K562 (cell line): ENCODE results near the gene LRFN4. TPM values are rescaled to one million over a fixed set of nuclear protein-coding genes. Genes with fewer than 3 reads are reported as not detected.

Experiments
- BRD9 ChIP-seq: fragments of 450-650 bp; IDR thresholded peaks from 2 replicates; pipeline ENCODE4 v1.6.1; 2018; ENCODE audit warnings: low read depth; ENCODE audit not compliant: partially characterized antibody
- C11orf30 ChIP-seq: fragments of 450-650 bp; IDR thresholded peaks from 2 replicates; pipeline ENCODE4 v1.6.1; 2016; ENCODE audit warnings: low read depth, mild to moderate bottlenecking
- CBX1 ChIP-seq: sonication (generic); IDR thresholded peaks from 2 replicates; pipeline ENCODE4 v1.6.1; 2016; ENCODE audit warnings: antibody characterized with exemption, low read depth, mild to moderate bottlenecking
- IFI16 ChIP-seq: fragments of 250-450 bp; sonication (Bioruptor Pico); IDR thresholded peaks from 2 replicates; pipeline ENCODE4 v2.1.2; 2022; ENCODE audit warnings: mild to moderate bottlenecking, inconsistent platforms
- L3MBTL2 ChIP-seq: fragments of 450-650 bp; IDR thresholded peaks from 2 replicates; pipeline ENCODE4 v1.6.1; 2016; ENCODE audit warnings: mild to moderate bottlenecking, moderate library complexity
- LARP7 ChIP-seq: fragments of 450-650 bp; IDR thresholded peaks from 2 replicates; pipeline ENCODE4 v1.6.1; 2016
- NRF1 ChIP-seq, 2 experiments: fragments of 450-650 bp; IDR thresholded peaks in 1 of 2; conservative IDR thresholded peaks in 1 of 2; 2 replicates each; pipeline ENCODE4 v1.6.1; 2014; ENCODE audit warnings: mild to moderate bottlenecking in 2 of 2
- PCBP2 ChIP-seq: fragments of 200-400 bp; formaldehyde crosslinking; IDR thresholded peaks from 2 replicates; pipeline ENCODE4 v1.6.1; 2018; ENCODE audit warnings: low read length, low read depth, mild to moderate bottlenecking, moderate library complexity; ENCODE audit not compliant: poor library complexity, severe bottlenecking
- PTBP1 ChIP-seq: fragments of 200-400 bp; formaldehyde crosslinking; IDR thresholded peaks from 2 replicates; pipeline ENCODE4 v1.6.1; 2017; ENCODE audit warnings: low read depth, low read length
- RBM34 ChIP-seq: fragments of 200-400 bp; formaldehyde crosslinking; IDR thresholded peaks from 2 replicates; pipeline ENCODE4 v1.6.1; 2018; ENCODE audit warnings: low read length, borderline replicate concordance; ENCODE audit not compliant: insufficient read depth
- SOX6 ChIP-seq: fragments of 450-650 bp; IDR thresholded peaks from 2 replicates; pipeline ENCODE4 v1.6.1; 2014; ENCODE audit warnings: mild to moderate bottlenecking
- TFE3 ChIP-seq: fragments of 450-650 bp; formaldehyde crosslinking; IDR thresholded peaks from 2 replicates; pipeline ENCODE4 v1.4.0; 2020; ENCODE audit warnings: mild to moderate bottlenecking, mixed read lengths
- ZBED1 ChIP-seq: IDR thresholded peaks from 2 replicates; pipeline ENCODE4 v1.6.1; 2014
- ZBTB49 ChIP-seq: sonication (generic); formaldehyde crosslinking; IDR thresholded peaks from 2 replicates; pipeline ENCODE4 v1.8.0; 2022; ENCODE audit warnings: missing genetic modification reagents, mild to moderate bottlenecking, borderline replicate concordance
- ZNF277 ChIP-seq: fragments of 250-450 bp; sonication (Bioruptor Pico); IDR thresholded peaks from 2 replicates; pipeline ENCODE4 v1.8.0; 2022; ENCODE audit warnings: inconsistent platforms, mild to moderate bottlenecking, moderate library complexity, borderline replicate concordance
- ZNF431 ChIP-seq: sonication (generic); formaldehyde crosslinking; IDR thresholded peaks from 2 replicates; pipeline ENCODE4 v1.8.0; 2022; ENCODE audit warnings: mild to moderate bottlenecking, missing genetic modification reagents
- ZNF57 ChIP-seq: fragments of 450-650 bp; formaldehyde crosslinking; IDR thresholded peaks from 2 replicates; pipeline ENCODE4 v1.4.0; 2020; ENCODE audit warnings: mild to moderate bottlenecking, moderate library complexity
- polyA plus RNA-seq, 8 experiments: library from polyadenylated mRNA; depleted of rRNA in 4 of 8; stranded (reverse) in 5 of 8; unstranded in 3 of 8; fragments of >200 nt; fragmentation: Nextera tagmentation in 2 of 8; fragmentation: Illumina TruSeq in 1 of 8; extraction: Ambion mirVana in 2 of 8; extraction: Trizol in 1 of 8; gene quantifications; 2 replicates each; pipeline versions ENCODE4 v1.2.1 to v1.2.3, GENCODE V29; 2011 to 2014; ENCODE audit warnings: inconsistent platforms in 1 of 8, missing spikeins in 1 of 8
- total RNA-seq, 7 experiments: library from RNA; depleted of rRNA in 6 of 7; stranded (reverse); fragments of >200 nt in 6 of 7; fragmentation: Illumina TruSeq in 2 of 7; extraction: Trizol in 2 of 7; gene quantifications; 2 replicates each; pipeline versions ENCODE4 v1.2.1 to v1.2.3, GENCODE V29; 2011 to 2021; ENCODE audit warnings: low replicate concordance in 1 of 7
- TF ChIP-seq, protein P1 (sequence below): sonication (generic); formaldehyde crosslinking; IDR thresholded peaks from 2 replicates; pipeline ENCODE4 v1.8.1; 2023; ENCODE audit warnings: missing genetic modification reagents, mild to moderate bottlenecking, borderline replicate concordance

LRFN4 gene
- total and polyA plus RNA-seq, 9 of the 15 experiments (the other 6 are each of a cell fraction or from before 2014, with no cell fraction given), result 0.10 to 60.1 (median 6.7) TPM

DNA sequence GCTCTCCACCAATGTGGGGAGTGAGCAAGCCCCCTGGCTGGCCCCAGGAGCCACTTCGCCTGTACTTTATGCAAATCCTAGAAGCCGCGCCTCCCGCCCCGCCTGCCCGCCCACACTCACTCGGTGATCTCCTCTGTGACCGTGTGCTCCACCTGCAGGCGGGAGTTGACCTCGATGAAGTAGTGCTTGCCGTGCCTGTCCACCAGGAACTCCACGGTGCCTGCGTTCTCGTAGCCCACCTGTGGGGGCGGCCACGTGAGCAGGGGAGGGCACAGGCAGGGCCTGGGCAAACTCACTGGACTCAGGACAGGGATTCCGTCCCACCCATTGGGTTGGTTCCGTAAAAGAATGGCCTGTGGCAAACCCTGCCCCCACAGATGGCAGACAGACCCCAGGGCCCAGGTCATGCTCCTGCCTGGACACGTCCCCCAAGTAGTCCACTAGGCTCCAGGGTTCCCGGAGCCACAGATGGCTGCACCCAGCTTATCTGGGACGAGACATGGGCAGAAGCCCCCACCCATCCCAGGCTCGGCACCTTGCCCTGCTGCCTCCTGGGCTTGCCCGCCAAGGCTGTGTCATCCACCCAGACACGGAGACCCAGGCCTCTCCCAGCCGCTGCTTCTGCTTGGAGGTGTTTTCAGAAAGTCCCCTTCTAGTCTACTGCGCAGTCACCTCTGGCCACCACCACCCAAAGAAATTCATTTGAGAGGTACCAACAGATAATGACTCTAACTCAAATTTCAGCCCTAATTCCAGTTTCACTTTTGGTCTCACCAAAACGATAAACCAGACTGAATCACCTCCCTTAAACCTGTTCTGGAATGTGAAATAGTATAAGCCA lies 12.1 kb downstream of the LRFN4 start (continued):
- TF ChIP-seq ZBTB49 (CRISPR knock-in tag) (no peak), PTBP1 (no peak), C11orf30 (no peak), TFE3 (no peak), L3MBTL2 (peak; percentile 55; the same call in 1 of the 2 replicates), ZNF277 (CRISPR knock-in tag) (no peak), PCBP2 (no peak), ZBED1 (no peak), IFI16 (CRISPR knock-in tag) (no peak), RBM34 (no peak), CBX1 (no peak), LARP7 (no peak), SOX6 (no peak), ZNF57 (CRISPR knock-in tag) (no peak), ZNF431 (no peak), NRF1 (conservative IDR thresholded peaks at IDR 0.05 in 1 of 2, IDR thresholded peaks at IDR 0.05 in 1 of 2) (peak; percentile 56 to 66), BRD9 (no peak)
- TF ChIP-seq, protein P1, sequence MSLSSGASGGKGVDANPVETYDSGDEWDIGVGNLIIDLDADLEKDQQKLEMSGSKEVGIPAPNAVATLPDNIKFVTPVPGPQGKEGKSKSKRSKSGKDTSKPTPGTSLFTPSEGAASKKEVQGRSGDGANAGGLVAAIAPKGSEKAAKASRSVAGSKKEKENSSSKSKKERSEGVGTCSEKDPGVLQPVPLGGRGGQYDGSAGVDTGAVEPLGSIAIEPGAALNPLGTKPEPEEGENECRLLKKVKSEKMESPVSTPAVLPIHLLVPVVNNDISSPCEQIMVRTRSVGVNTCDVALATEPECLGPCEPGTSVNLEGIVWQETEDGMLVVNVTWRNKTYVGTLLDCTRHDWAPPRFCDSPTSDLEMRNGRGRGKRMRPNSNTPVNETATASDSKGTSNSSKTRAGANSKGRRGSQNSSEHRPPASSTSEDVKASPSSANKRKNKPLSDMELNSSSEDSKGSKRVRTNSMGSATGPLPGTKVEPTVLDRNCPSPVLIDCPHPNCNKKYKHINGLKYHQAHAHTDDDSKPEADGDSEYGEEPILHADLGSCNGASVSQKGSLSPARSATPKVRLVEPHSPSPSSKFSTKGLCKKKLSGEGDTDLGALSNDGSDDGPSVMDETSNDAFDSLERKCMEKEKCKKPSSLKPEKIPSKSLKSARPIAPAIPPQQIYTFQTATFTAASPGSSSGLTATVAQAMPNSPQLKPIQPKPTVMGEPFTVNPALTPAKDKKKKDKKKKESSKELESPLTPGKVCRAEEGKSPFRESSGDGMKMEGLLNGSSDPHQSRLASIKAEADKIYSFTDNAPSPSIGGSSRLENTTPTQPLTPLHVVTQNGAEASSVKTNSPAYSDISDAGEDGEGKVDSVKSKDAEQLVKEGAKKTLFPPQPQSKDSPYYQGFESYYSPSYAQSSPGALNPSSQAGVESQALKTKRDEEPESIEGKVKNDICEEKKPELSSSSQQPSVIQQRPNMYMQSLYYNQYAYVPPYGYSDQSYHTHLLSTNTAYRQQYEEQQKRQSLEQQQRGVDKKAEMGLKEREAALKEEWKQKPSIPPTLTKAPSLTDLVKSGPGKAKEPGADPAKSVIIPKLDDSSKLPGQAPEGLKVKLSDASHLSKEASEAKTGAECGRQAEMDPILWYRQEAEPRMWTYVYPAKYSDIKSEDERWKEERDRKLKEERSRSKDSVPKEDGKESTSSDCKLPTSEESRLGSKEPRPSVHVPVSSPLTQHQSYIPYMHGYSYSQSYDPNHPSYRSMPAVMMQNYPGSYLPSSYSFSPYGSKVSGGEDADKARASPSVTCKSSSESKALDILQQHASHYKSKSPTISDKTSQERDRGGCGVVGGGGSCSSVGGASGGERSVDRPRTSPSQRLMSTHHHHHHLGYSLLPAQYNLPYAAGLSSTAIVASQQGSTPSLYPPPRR, result no peak
